H1 (cell line): ENCODE results near the gene STK32C. TPM values are rescaled to one million over a fixed set of nuclear protein-coding genes. Genes with fewer than 3 reads are reported as not detected.
A peak's percentile ranks its signal among the peaks of the same experiment; 100 is the strongest.

Experiments used
- CTCF ChIA-PET: fragments of 300-600 bp; sonication (Branson Sonifier 250); formaldehyde crosslinking; loops from one replicate; lab custom pipeline; 2021; ENCODE audit not compliant: partially characterized antibody; lab: Charles Lee
- POLR2A ChIA-PET: fragments of 300-600 bp; sonication (Branson Sonifier 250); formaldehyde crosslinking; loops from one replicate; lab custom pipeline; 2021; ENCODE audit warnings: inconsistent platforms; ENCODE audit not compliant: partially characterized antibody; lab: Charles Lee
- DNase-seq, 2 experiments: peaks; one replicate each; pipeline versions ENCODE4 v3.0.0 to v3.0.0-alpha.2; 2010 to 2022; ENCODE audit warnings: low spot score in 2 of 2, low read depth in 1 of 2, mixed read lengths in 1 of 2
- FAIRE-seq: peaks from 2 replicates; lab custom pipeline; 2011; peaks lifted over from hg19 to GRCh38; lab: Jason Lieb, UNC
- H2AFZ ChIP-seq: 2 replicates; pipeline ENCODE4 v1.8.1; 2012; ENCODE audit warnings: low read length, inconsistent platforms
- H2AK5ac ChIP-seq: 2 replicates; pipeline ENCODE4 v1.6.1; 2013; ENCODE audit warnings: low read depth, low read length
- H2BK120ac ChIP-seq: replicated peaks from 2 replicates; pipeline ENCODE3; 2013; ENCODE audit warnings: low read depth, low read length, inconsistent platforms
- H2BK12ac ChIP-seq: 2 replicates; pipeline ENCODE4 v1.6.1; 2013; ENCODE audit warnings: low read depth, low read length
- H2BK15ac ChIP-seq: 2 replicates; pipeline ENCODE4 v1.6.1; 2013; ENCODE audit warnings: low read length
- H2BK20ac ChIP-seq: 2 replicates; pipeline ENCODE4 v1.6.1; 2013; ENCODE audit warnings: low read length
- H2BK5ac ChIP-seq: 2 replicates; pipeline ENCODE4 v1.6.1; 2013; ENCODE audit warnings: low read depth, low read length
- H3K14ac ChIP-seq: 2 replicates; pipeline ENCODE4 v1.6.1; 2013; ENCODE audit warnings: inconsistent platforms; ENCODE audit not compliant: insufficient read length
- H3K18ac ChIP-seq: 2 replicates; pipeline ENCODE4 v1.6.1; 2013; ENCODE audit warnings: low read length; ENCODE audit errors: extremely low read depth
- H3K23ac ChIP-seq: 2 replicates; pipeline ENCODE4 v1.6.1; 2013; ENCODE audit warnings: inconsistent platforms; ENCODE audit not compliant: insufficient read length
- H3K23me2 ChIP-seq: 2 replicates; pipeline ENCODE4 v1.6.1; 2013; ENCODE audit warnings: low read depth, low read length
- H3K27ac ChIP-seq: 2 replicates; pipeline ENCODE4 v1.6.1; 2011; ENCODE audit warnings: low read depth, low read length, inconsistent platforms
- H3K27me3 ChIP-seq, 4 experiments: replicated peaks in 1 of 4; 1 replicate in 1 of 4; 2 replicates in 3 of 4; pipeline versions ENCODE4 v1.6.1 to v1.8.1; 2011 to 2013; ENCODE audit warnings: low read length in 3 of 4, mild to moderate bottlenecking in 3 of 4, inconsistent platforms in 2 of 4, mixed read lengths in 2 of 4, moderate library complexity in 1 of 4; ENCODE audit not compliant: control insufficient read depth in 3 of 4, insufficient read depth in 3 of 4; ENCODE audit errors: extremely low read depth in 1 of 4
- H3K36me3 ChIP-seq, 4 experiments: 2 replicates each; pipeline versions ENCODE4 v1.6.1 to v1.8.1; 2011 to 2013; ENCODE audit warnings: mild to moderate bottlenecking in 4 of 4, low read length in 3 of 4, moderate library complexity in 2 of 4, control low read depth in 1 of 4, inconsistent platforms in 1 of 4; ENCODE audit not compliant: insufficient read depth in 4 of 4, control insufficient read depth in 2 of 4
- H3K4ac ChIP-seq: replicated peaks from 2 replicates; pipeline ENCODE3; 2013; ENCODE audit warnings: low read length, low read depth, mixed read lengths, inconsistent platforms; ENCODE audit not compliant: insufficient read length
- H3K4me1 ChIP-seq, 4 experiments: replicated peaks in 1 of 4; 1 replicate in 1 of 4; 2 replicates in 3 of 4; pipeline versions ENCODE4 v1.6.1 to v1.8.1; 2011 to 2013; ENCODE audit warnings: low read length in 3 of 4, inconsistent platforms in 2 of 4, mixed read lengths in 1 of 4; ENCODE audit not compliant: insufficient read depth in 4 of 4, control insufficient read depth in 3 of 4
- H3K4me2 ChIP-seq, 2 experiments: 2 replicates each; pipeline versions ENCODE4 v1.6.1 to v1.8.1; 2011 to 2013; ENCODE audit warnings: low read depth in 2 of 2, low read length in 2 of 2, control low read depth in 1 of 2, inconsistent platforms in 1 of 2, mild to moderate bottlenecking in 1 of 2; ENCODE audit not compliant: insufficient read depth in 1 of 2
- H3K4me3 ChIP-seq, 4 experiments: fragments of 200-600, 300-600 bp in 1 of 4; sonication (generic), shearing (Covaris generic), sonication (Bioruptor Twin) in 1 of 4; 2 replicates each; pipeline versions ENCODE4 v1.5.1 to v1.8.1; 2011 to 2016; ENCODE audit warnings: low read length in 4 of 4, low read depth in 3 of 4, control low read depth in 2 of 4, inconsistent platforms in 2 of 4, mild to moderate bottlenecking in 2 of 4, mixed read lengths in 1 of 4, moderate library complexity in 1 of 4; ENCODE audit not compliant: insufficient read depth in 2 of 4; ENCODE audit errors: extremely low read depth in 1 of 4
- H3K56ac ChIP-seq: replicated peaks from 2 replicates; pipeline ENCODE3; 2013; ENCODE audit warnings: low read depth, mild to moderate bottlenecking, mixed read lengths, low read length, inconsistent platforms; ENCODE audit not compliant: insufficient read length
- H3K79me1 ChIP-seq: 2 replicates; pipeline ENCODE4 v1.6.1; 2013; ENCODE audit warnings: low read depth, low read length, control low read depth
- H3K79me2 ChIP-seq, 2 experiments: 2 replicates each; pipeline versions ENCODE4 v1.6.1 to v1.8.1; 2012 to 2013; ENCODE audit warnings: low read length in 2 of 2, mild to moderate bottlenecking in 2 of 2, inconsistent platforms in 1 of 2; ENCODE audit not compliant: insufficient read depth in 2 of 2, control insufficient read depth in 1 of 2
- H3K9ac ChIP-seq, 4 experiments: replicated peaks in 1 of 4; 1 replicate in 1 of 4; 2 replicates in 3 of 4; pipeline versions ENCODE4 v1.6.1 to v1.8.1; 2011 to 2013; ENCODE audit warnings: low read depth in 3 of 4, low read length in 3 of 4, control low read depth in 2 of 4, mild to moderate bottlenecking in 2 of 4, moderate library complexity in 2 of 4, inconsistent platforms in 1 of 4; ENCODE audit errors: extremely low read depth in 1 of 4
- H3K9me3 ChIP-seq, 2 experiments: 2 replicates each; pipeline versions ENCODE4 v1.6.1 to v1.8.1; 2012 to 2013; ENCODE audit warnings: mild to moderate bottlenecking in 2 of 2, moderate library complexity in 2 of 2, control low read depth in 1 of 2, inconsistent platforms in 1 of 2, low read depth in 1 of 2, low read length in 1 of 2, mixed read lengths in 1 of 2; ENCODE audit not compliant: insufficient read depth in 2 of 2
- H4K20me1 ChIP-seq, 2 experiments: replicated peaks in 1 of 2; 2 replicates each; pipeline versions ENCODE3 to v1.8.1; 2011 to 2013; ENCODE audit warnings: inconsistent platforms in 2 of 2, low read length in 2 of 2, mild to moderate bottlenecking in 1 of 2; ENCODE audit not compliant: insufficient read depth in 2 of 2, control insufficient read depth in 1 of 2
- H4K5ac ChIP-seq: 2 replicates; pipeline ENCODE4 v1.6.1; 2013; ENCODE audit warnings: low read length, low read depth, mixed read lengths, inconsistent platforms; ENCODE audit not compliant: insufficient read length
- H4K8ac ChIP-seq: 2 replicates; pipeline ENCODE4 v1.8.0; 2013; ENCODE audit warnings: mild to moderate bottlenecking, moderate library complexity, low read length, inconsistent platforms; ENCODE audit not compliant: insufficient read depth; ENCODE audit errors: extremely low read depth
- H4K91ac ChIP-seq: replicated peaks from 2 replicates; pipeline ENCODE3; 2013; ENCODE audit warnings: low read length, mixed read lengths, inconsistent platforms; ENCODE audit not compliant: insufficient read length
- BRCA1 ChIP-seq: IDR thresholded peaks from 2 replicates; pipeline ENCODE4 v1.6.1; 2012; ENCODE audit warnings: low read depth, low read length, improper control_type of control experiment
- CREB1 ChIP-seq: IDR thresholded peaks from 2 replicates; pipeline ENCODE4 v1.6.1; 2012; ENCODE audit warnings: inconsistent platforms
- KDM1A ChIP-seq: fragments of 200-600, 300-600 bp; sonication (generic); IDR thresholded peaks from 2 replicates; pipeline ENCODE4 v1.7.1; 2016; ENCODE audit warnings: mild to moderate bottlenecking, low read length, borderline replicate concordance
- NRF1 ChIP-seq: IDR thresholded peaks from 2 replicates; pipeline ENCODE4 v1.6.1; 2011; ENCODE audit warnings: mild to moderate bottlenecking, low read depth, low read length, improper control_type of control experiment
- RAD21 ChIP-seq, 2 experiments: IDR thresholded peaks in 1 of 2; conservative IDR thresholded peaks in 1 of 2; 2 replicates each; pipeline ENCODE4 v1.6.1; 2011; ENCODE audit warnings: low read depth in 2 of 2, low read length in 2 of 2, improper control_type of control experiment in 1 of 2, inconsistent platforms in 1 of 2, mild to moderate bottlenecking in 1 of 2, moderate library complexity in 1 of 2
- SAP30 ChIP-seq: fragments of 300-600 bp; sonication (generic); IDR thresholded peaks from 2 replicates; pipeline ENCODE4 v1.7.1; 2012; ENCODE audit warnings: low read length, moderate library complexity, mild to moderate bottlenecking, inconsistent platforms; ENCODE audit not compliant: insufficient read depth, insufficient replicate concordance
- SIX5 ChIP-seq: IDR thresholded peaks from 2 replicates; pipeline ENCODE4 v1.6.1; 2011; ENCODE audit warnings: mild to moderate bottlenecking, low read depth, low read length
- SRF ChIP-seq: IDR thresholded peaks from 2 replicates; pipeline ENCODE4 v1.6.1; 2011; ENCODE audit warnings: mild to moderate bottlenecking, low read depth, low read length, moderate library complexity
- TAF7 ChIP-seq: optimal IDR thresholded peaks from 2 replicates; pipeline ENCODE3; 2011; ENCODE audit warnings: low read depth, mild to moderate bottlenecking, inconsistent platforms, low read length, moderate library complexity, borderline replicate concordance
- USF2 ChIP-seq: IDR thresholded peaks from 2 replicates; pipeline ENCODE4 v1.6.1; 2011; ENCODE audit warnings: low read length, improper control_type of control experiment
- WGBS, 2 experiments: shearing (Covaris generic) in 1 of 2; methylation state at CpG; one replicate each; pipeline versions ENCODE4 v1.1.6 to v1.1.7; 2013 to 2015; ENCODE audit warnings: low lambda C conversion rate in 2 of 2, mixed read lengths in 2 of 2, inconsistent platforms in 1 of 2, low coverage in 1 of 2, missing lambda C conversion rate in 1 of 2; ENCODE audit not compliant: insufficient replicate concordance in 2 of 2, insufficient coverage in 1 of 2, insufficient read length in 1 of 2; ENCODE audit errors: extremely low coverage in 1 of 2, missing lambda C conversion rate in 1 of 2; 5-methylcytosine and 5-hydroxymethylcytosine counted together
- polyA plus RNA-seq, 7 experiments: library from polyadenylated mRNA; depleted of rRNA in 3 of 7; stranded (reverse) in 5 of 7; unstranded in 2 of 7; fragments of >200 nt in 5 of 7; fragments of 200-250 nt in 2 of 7; gene quantifications; 1 replicate in 5 of 7; 2 replicates in 1 of 7; 4 replicates in 1 of 7; pipeline versions ENCODE4 v1.2.1 to v1.2.3, GENCODE V29; 2011 to 2013; ENCODE audit warnings: missing spikeins in 2 of 7, mixed read lengths in 2 of 7
- total RNA-seq: library from RNA; stranded (reverse); fragmentation: NEBNext Ultra II Directional; extraction: Animal tissue kit (Norgen Biotek cat#: 25700); gene quantifications from 2 replicates; pipeline ENCODE4 v1.2.1, GENCODE V29; 2021

The STK32C gene
- total and polyA plus RNA-seq, 2 of the 8 experiments (the other 6 are each of a cell fraction or from before 2014, with no cell fraction given): 10.6 to 15.6 TPM

- no peak overlapping the region; a peak in 1 of 4 replicates for H3K4me2 ChIP-seq
- peak overlapping the region; percentile 77; the same call in 1 of the 2 replicates for H2BK12ac ChIP-seq
- no peak for TF ChIP-seq SRF
- no peak for TF ChIP-seq NRF1
- no peak for TF ChIP-seq KDM1A
- no peak for TF ChIP-seq RAD21 (IDR thresholded peaks at IDR 0.05 in 1 of 2, conservative IDR thresholded peaks at IDR 0.05 in 1 of 2; ENCODE audit: low read depth in 2 of 2, low read length in 2 of 2)
- no peak for TF ChIP-seq TAF7
- no peak for TF ChIP-seq SIX5
- TF ChIP-seq SAP30: no peak
- TF ChIP-seq USF2: no peak
- no peak for TF ChIP-seq CREB1
- no peak for TF ChIP-seq BRCA1
- TF ChIP-seq, all 59 proteins: peak for 0
- 86% methylated on average over 12 of the region's 12 CpGs; no CpG with 5 or more reads in 1 of the 2 experiments for WGBS, 2 experiments
- no peaks in the 10 kb centered on the region; a peak in 1 of 7 replicates for H3K27me3 ChIP-seq
- DNase-seq (no peak), FAIRE-seq (no peak)
- H3K23ac ChIP-seq: no peak overlapping the region
- H4K20me1 ChIP-seq: no peaks in the 10 kb centered on the region
- H2BK20ac ChIP-seq: no peak overlapping the region
- H4K5ac ChIP-seq: no peak overlapping the region
- H3K9ac ChIP-seq: no peak overlapping the region
- no peaks in the 10 kb centered on the region for H3K36me3 ChIP-seq
- H2AK5ac ChIP-seq: no peak overlapping the region
- ChIA-PET POLR2A (interaction anchor here (0.6 to 1.5 kb wide), 4 partner anchors 11 to 261 kb away, joined by 3 to 5 read pairs (median 4); partner anchors contain the start of gene PPP2R2D), CTCF (interaction anchor here (0.6 to 2.3 kb wide), 5 partner anchors 14 to 186 kb away, joined by 3 to 9 read pairs (median 3); no protein-coding TSS in a partner anchor)
- no peak overlapping the region for H2BK5ac ChIP-seq
- no peaks in the 10 kb centered on the region for H3K9me3 ChIP-seq
- no peak overlapping the region for H3K4me3 ChIP-seq
- peak overlapping the region; percentile 73 for H4K91ac ChIP-seq
- H2AFZ ChIP-seq: no peak overlapping the region
- no peak overlapping the region; the same call in 1 of the 2 replicates for H3K18ac ChIP-seq
- H3K27ac ChIP-seq: no peak overlapping the region
- no peaks in the 10 kb centered on the region for H3K79me2 ChIP-seq
- H3K4ac ChIP-seq: no peak overlapping the region
- H2BK15ac ChIP-seq: peak overlapping the region; percentile 88; the same call in 1 of the 2 replicates
- no peak overlapping the region for H3K56ac ChIP-seq
- H3K4me1 ChIP-seq: peaks cover 0 to 17% (median 12%) of the 10 kb centered on the region in 4 experiments; a peak in 6 of 7 replicates
- H4K8ac ChIP-seq: no peak overlapping the region
- no peak overlapping the region for H2BK120ac ChIP-seq
- H3K23me2 ChIP-seq: peaks cover 4% of the 10 kb centered on the region; the same call in 1 of the 2 replicates
- no peaks in the 10 kb centered on the region for H3K79me1 ChIP-seq
- H3K14ac ChIP-seq: no peak overlapping the region
Observed at GRCh38 chr10:132162021-132162531, 145.7 kb downstream of the STK32C start.
